ENCODE data around the gene PLSCR2. TPM values are rescaled to one million over a fixed set of nuclear protein-coding genes. Genes with fewer than 3 reads are reported as not detected.

Gene PLSCR2
- total RNA-seq, 1 experiment from 2014 or later: not detected

- BruUV-seq (replicated peaks): no TSS peak
- ChIA-PET POLR2A (ENCODE audit: low non-redundant PET) (interaction anchor here (0.6 kb wide), 1 partner anchor 64 kb away, joined by 3 read pairs; no protein-coding TSS in a partner anchor), CTCF (no interaction called here)
- no peaks in the 10 kb centered on the region for H3K27me3 ChIP-seq (replicated peaks; ENCODE audit: insufficient read depth, low read depth, low read length, poor library complexity)
- no peaks in the 10 kb centered on the region for H3K4me1 ChIP-seq (ENCODE audit: insufficient read depth, low read length, poor library complexity, severe bottlenecking)
- no peak overlapping the region for H3K4me3 ChIP-seq (ENCODE audit: low read depth, low read length, poor library complexity, severe bottlenecking)
- H3K36me3 ChIP-seq (ENCODE audit: insufficient read depth, low read length, poor library complexity, severe bottlenecking): no peaks in the 10 kb centered on the region
- intact Hi-C loops (cut with micrococcal nuclease; ENCODE audit: unreplicated experiment): no loop called here
- H3K9me3 ChIP-seq (ENCODE audit: low read depth, low read length, poor library complexity, severe bottlenecking): no peaks in the 10 kb centered on the region
- TF ChIP-seq EZH2 (IDR thresholded peaks at IDR 0.05; ENCODE audit: borderline replicate concordance, low read depth, low read length, poor library complexity, severe bottlenecking) (no peak), CTCF (conservative IDR thresholded peaks at IDR 0.05; ENCODE audit: low read depth, low read length) (no peak)
- H3K27ac ChIP-seq (ENCODE audit: low read depth, low read length, poor library complexity, severe bottlenecking): no peak overlapping the region
- DNase-seq (ENCODE audit: low spot score): no peak
Observed at GRCh38 chr3:146468234-146468633, 1.1 kb downstream of the PLSCR2 start.

- H3K4me1 ChIP-seq (ENCODE audit: insufficient read depth, low read length, poor library complexity, severe bottlenecking): no peaks in the 10 kb centered on the region
- no peak overlapping the region for H3K27ac ChIP-seq (ENCODE audit: low read depth, low read length, poor library complexity, severe bottlenecking)
- no peaks in the 10 kb centered on the region for H3K36me3 ChIP-seq (ENCODE audit: insufficient read depth, low read length, poor library complexity, severe bottlenecking)
- TF ChIP-seq CTCF (conservative IDR thresholded peaks at IDR 0.05; ENCODE audit: low read depth, low read length) (no peak), EZH2 (IDR thresholded peaks at IDR 0.05; ENCODE audit: borderline replicate concordance, low read depth, low read length, poor library complexity, severe bottlenecking) (no peak)
- CTCF ChIA-PET: no interaction called here
- POLR2A ChIA-PET (ENCODE audit: low non-redundant PET): no interaction called here
- intact Hi-C loops (cut with micrococcal nuclease; ENCODE audit: unreplicated experiment): no loop called here
- H3K9me3 ChIP-seq (ENCODE audit: low read depth, low read length, poor library complexity, severe bottlenecking): no peaks in the 10 kb centered on the region
- DNase-seq (ENCODE audit: low spot score): no peak
- no peaks in the 10 kb centered on the region for H3K27me3 ChIP-seq (replicated peaks; ENCODE audit: insufficient read depth, low read depth, low read length, poor library complexity)
- H3K4me3 ChIP-seq (ENCODE audit: low read depth, low read length, poor library complexity, severe bottlenecking): no peak overlapping the region
- no TSS peak for BruUV-seq (replicated peaks)
Observed at GRCh38 chr3:146466604-146467003, 2.8 kb downstream of the PLSCR2 start.

GRCh38 chr3:146465693-146466465 lies 3.5 kb downstream of the PLSCR2 start:
- BruUV-seq (replicated peaks): no TSS peak
- no peaks in the 10 kb centered on the region for H3K4me1 ChIP-seq (ENCODE audit: insufficient read depth, low read length, poor library complexity, severe bottlenecking)
- no peaks in the 10 kb centered on the region for H3K36me3 ChIP-seq (ENCODE audit: insufficient read depth, low read length, poor library complexity, severe bottlenecking)
- H3K27me3 ChIP-seq (replicated peaks; ENCODE audit: insufficient read depth, low read depth, low read length, poor library complexity): no peaks in the 10 kb centered on the region
- H3K4me3 ChIP-seq (ENCODE audit: low read depth, low read length, poor library complexity, severe bottlenecking): no peak overlapping the region
- H3K9me3 ChIP-seq (ENCODE audit: low read depth, low read length, poor library complexity, severe bottlenecking): no peaks in the 10 kb centered on the region
- TF ChIP-seq EZH2 (IDR thresholded peaks at IDR 0.05; ENCODE audit: borderline replicate concordance, low read depth, low read length, poor library complexity, severe bottlenecking) (no peak), CTCF (conservative IDR thresholded peaks at IDR 0.05; ENCODE audit: low read depth, low read length) (no peak)
- ChIA-PET CTCF (no interaction called here), POLR2A (ENCODE audit: low non-redundant PET) (no interaction called here)
- DNase-seq (ENCODE audit: low spot score): no peak
- no peak overlapping the region for H3K27ac ChIP-seq (ENCODE audit: low read depth, low read length, poor library complexity, severe bottlenecking)
- intact Hi-C loops (cut with micrococcal nuclease; ENCODE audit: unreplicated experiment): no loop called here
